Tibial nerve (tissue), 4 donors: Measurements from ENCODE around the gene PREP. TPM values are rescaled to one million over a fixed set of nuclear protein-coding genes. Genes with fewer than 3 reads are reported as not detected.
"Not testable (repeated sequence)": the region's sequence is repeated elsewhere in the genome, so short reads cannot be mapped to it uniquely, and the experiment has no call there.

Source experiments
- DNase-seq, 2 donors: peaks; one replicate each; pipeline ENCODE4 v3.0.0-alpha.2; 2019; ENCODE audit warnings: low spot score in 2 of 2
- H3K27ac ChIP-seq, 4 donors: fragments of 200-600 bp; sonication (generic) in 3 of 4; one replicate each; pipeline ENCODE4 v1.5.1; 2017 to 2019; ENCODE audit warnings: mild to moderate bottlenecking in 1 of 4
- H3K27me3 ChIP-seq, 2 donors: fragments of 200-600 bp; sonication (generic) in 1 of 2; one replicate each; pipeline versions ENCODE4 v1.5.1 to v1.6.0; 2017 to 2019
- H3K36me3 ChIP-seq, 3 donors: fragments of 200-600 bp; sonication (generic); one replicate each; pipeline ENCODE4 v1.5.1; 2018 to 2019
- H3K4me1 ChIP-seq, 4 donors: fragments of 200-600 bp; sonication (generic) in 3 of 4; one replicate each; pipeline ENCODE4 v1.5.1; 2017 to 2019
- H3K4me3 ChIP-seq, 4 donors: fragments of 200-600 bp; sonication (generic) in 3 of 4; one replicate each; pipeline ENCODE4 v1.5.1; 2017 to 2019; ENCODE audit warnings: mild to moderate bottlenecking in 1 of 4, moderate library complexity in 1 of 4
- H3K9me3 ChIP-seq, 4 donors: fragments of 200-600 bp; sonication (generic) in 3 of 4; one replicate each; pipeline ENCODE4 v1.5.1; 2017 to 2019
- EP300 ChIP-seq, 2 donors: sonication (generic); formaldehyde crosslinking; IDR thresholded peaks; one replicate each; pipeline ENCODE4 v1.6.1; 2017; ENCODE audit warnings: antibody characterized with exemption in 2 of 2, mild to moderate bottlenecking in 1 of 2
- POLR2A ChIP-seq, 2 donors: fragments of 450-650 bp; IDR thresholded peaks; one replicate each; pipeline ENCODE4 v1.6.1; 2017; ENCODE audit warnings: antibody characterized with exemption in 2 of 2, mild to moderate bottlenecking in 2 of 2, moderate library complexity in 2 of 2
- WGBS, 2 donors: methylation state at CpG; one replicate each; pipeline ENCODE4 v1.1.5; 2018; 5-methylcytosine and 5-hydroxymethylcytosine counted together
- total RNA-seq, 4 donors: library from RNA; depleted of rRNA; stranded (reverse); fragments of >200 nt; gene quantifications; one replicate each; pipeline ENCODE4 v1.1.0, GENCODE V29; 2016
- TF ChIP-seq, protein P1 (sequence below), 5 experiments: fragments of 200-600 bp in 3 of 5; fragments of 450-650 bp in 2 of 5; sonication (generic) in 3 of 5; IDR thresholded peaks; one replicate each; pipeline ENCODE4 v1.5.1; 2016 to 2019; ENCODE audit warnings: antibody characterized with exemption in 5 of 5, mild to moderate bottlenecking in 3 of 5, moderate library complexity in 2 of 5

PREP gene
- total RNA-seq, 4 donors from 2014 or later: 19.7 to 21.9 (median 21.6) TPM

DNA sequence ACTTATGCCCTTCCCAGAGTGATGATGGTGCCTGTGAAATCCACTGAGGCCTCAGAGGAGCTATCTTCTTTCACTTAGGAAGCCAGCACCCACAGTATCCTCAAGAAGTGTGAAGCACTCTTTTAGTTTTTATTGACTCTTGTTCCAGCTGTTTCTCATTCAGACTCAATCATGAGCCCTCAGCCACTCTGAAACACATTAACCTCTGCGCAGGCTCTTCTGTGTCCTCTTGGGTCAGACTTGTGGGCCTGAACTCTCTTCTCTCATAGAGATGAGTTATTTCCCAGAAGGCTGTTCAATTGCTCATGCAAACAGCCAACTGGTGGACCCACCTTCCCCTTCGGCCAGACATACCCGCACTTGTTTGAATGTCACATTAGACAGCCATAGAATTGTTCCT lies 27.8 kb upstream of the PREP start:
- no peak for DNase-seq
- Histone ChIP-seq H3K9me3 (no peaks in the 10 kb centered on the region), H3K4me3 (no peak overlapping the region), H3K27ac (no peak overlapping the region), H3K4me1 (peaks cover 0 to 24% (median 0%) of the 10 kb centered on the region in 4 donors), H3K27me3 (no peaks in the 10 kb centered on the region), H3K36me3 (no peaks in the 10 kb centered on the region)
- no peak for TF ChIP-seq POLR2A (IDR thresholded peaks at IDR 0.05)
- TF ChIP-seq EP300 (IDR thresholded peaks at IDR 0.05): no peak
- TF ChIP-seq, protein P1, sequence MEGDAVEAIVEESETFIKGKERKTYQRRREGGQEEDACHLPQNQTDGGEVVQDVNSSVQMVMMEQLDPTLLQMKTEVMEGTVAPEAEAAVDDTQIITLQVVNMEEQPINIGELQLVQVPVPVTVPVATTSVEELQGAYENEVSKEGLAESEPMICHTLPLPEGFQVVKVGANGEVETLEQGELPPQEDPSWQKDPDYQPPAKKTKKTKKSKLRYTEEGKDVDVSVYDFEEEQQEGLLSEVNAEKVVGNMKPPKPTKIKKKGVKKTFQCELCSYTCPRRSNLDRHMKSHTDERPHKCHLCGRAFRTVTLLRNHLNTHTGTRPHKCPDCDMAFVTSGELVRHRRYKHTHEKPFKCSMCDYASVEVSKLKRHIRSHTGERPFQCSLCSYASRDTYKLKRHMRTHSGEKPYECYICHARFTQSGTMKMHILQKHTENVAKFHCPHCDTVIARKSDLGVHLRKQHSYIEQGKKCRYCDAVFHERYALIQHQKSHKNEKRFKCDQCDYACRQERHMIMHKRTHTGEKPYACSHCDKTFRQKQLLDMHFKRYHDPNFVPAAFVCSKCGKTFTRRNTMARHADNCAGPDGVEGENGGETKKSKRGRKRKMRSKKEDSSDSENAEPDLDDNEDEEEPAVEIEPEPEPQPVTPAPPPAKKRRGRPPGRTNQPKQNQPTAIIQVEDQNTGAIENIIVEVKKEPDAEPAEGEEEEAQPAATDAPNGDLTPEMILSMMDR (IDR thresholded peaks at IDR 0.05): no peak
- 72 to 73% methylated on average over 3 of the region's 3 CpGs for WGBS, 2 donors

DNA sequence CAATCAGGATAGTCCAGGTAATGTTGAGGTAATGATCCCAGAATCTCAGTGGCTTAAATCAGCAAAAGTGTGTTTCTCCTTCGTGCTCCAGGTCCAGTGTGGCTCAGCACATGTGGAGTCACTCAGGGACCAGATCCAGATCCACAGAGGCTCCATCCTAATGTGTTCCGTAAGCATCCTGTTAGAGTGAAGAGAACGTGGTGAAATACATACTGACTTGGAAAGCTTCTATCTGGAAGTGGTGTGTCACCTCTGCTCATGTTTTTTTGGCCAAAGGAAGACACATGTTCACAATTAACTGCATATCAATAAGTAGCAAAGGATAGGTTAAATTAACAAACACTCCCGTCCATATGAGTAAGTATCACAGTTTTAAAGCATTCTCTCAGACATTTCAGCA lies 26.8 kb upstream of the PREP start:
- Histone ChIP-seq H3K36me3 (no peaks in the 10 kb centered on the region), H3K27ac (no peak overlapping the region), H3K27me3 (no peaks in the 10 kb centered on the region), H3K4me1 (peaks cover 0 to 24% (median 0%) of the 10 kb centered on the region in 4 donors), H3K9me3 (no peaks in the 10 kb centered on the region), H3K4me3 (no peak overlapping the region)
- WGBS, 2 donors: 80 to 82% methylated on average over 4 of the region's 4 CpGs
- TF ChIP-seq EP300 (IDR thresholded peaks at IDR 0.05): no peak
- TF ChIP-seq, protein P1 (IDR thresholded peaks at IDR 0.05): no peak
- no peak for TF ChIP-seq POLR2A (IDR thresholded peaks at IDR 0.05)
- no peak for DNase-seq

DNA sequence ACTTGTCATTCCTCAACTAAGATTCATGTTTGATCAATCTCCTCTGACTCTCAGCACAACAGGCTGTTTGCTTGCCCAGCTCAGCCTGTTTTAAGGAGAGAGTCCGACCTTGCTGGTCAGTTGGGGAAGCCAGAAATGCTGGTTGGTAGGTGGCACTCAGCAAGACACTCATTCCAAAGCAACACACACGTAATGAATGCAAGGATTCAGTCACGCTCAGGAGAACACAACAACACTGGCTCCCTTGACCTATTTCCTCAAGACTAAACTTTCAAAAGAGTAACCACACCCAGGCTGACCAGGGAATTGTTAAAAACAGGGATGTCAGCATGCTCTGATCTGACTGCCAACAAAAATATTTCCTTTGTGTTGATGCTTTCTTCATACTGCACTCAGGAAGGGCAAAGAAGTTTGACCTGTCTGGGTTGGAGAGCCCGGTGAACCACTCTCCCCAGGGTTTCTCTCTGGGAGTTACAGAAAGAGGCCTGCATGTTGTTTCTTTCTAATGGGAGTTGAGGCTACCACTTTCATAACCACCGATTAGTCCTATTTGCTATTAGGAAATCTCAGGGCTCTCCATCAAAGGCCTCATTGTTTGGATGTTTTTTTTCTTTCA lies 25.6 kb upstream of the PREP start:
- DNase-seq: peak; percentile 14 to 67
- no peaks in the 10 kb centered on the region for H3K36me3 ChIP-seq
- no peaks in the 10 kb centered on the region for H3K27me3 ChIP-seq
- H3K27ac ChIP-seq: peak overlapping the region in 2 of 4 donors; percentile 70 to 71
- no peaks in the 10 kb centered on the region for H3K9me3 ChIP-seq
- WGBS, 2 donors: 42 to 45% methylated on average over 5 of the region's 5 CpGs
- TF ChIP-seq, protein P1 (IDR thresholded peaks at IDR 0.05): no peak
- TF ChIP-seq EP300 (IDR thresholded peaks at IDR 0.05): peak in 1 of 2 donors; percentile 84
- H3K4me1 ChIP-seq: peaks cover 0 to 24% (median 0%) of the 10 kb centered on the region in 4 donors
- no peak overlapping the region for H3K4me3 ChIP-seq

DNA sequence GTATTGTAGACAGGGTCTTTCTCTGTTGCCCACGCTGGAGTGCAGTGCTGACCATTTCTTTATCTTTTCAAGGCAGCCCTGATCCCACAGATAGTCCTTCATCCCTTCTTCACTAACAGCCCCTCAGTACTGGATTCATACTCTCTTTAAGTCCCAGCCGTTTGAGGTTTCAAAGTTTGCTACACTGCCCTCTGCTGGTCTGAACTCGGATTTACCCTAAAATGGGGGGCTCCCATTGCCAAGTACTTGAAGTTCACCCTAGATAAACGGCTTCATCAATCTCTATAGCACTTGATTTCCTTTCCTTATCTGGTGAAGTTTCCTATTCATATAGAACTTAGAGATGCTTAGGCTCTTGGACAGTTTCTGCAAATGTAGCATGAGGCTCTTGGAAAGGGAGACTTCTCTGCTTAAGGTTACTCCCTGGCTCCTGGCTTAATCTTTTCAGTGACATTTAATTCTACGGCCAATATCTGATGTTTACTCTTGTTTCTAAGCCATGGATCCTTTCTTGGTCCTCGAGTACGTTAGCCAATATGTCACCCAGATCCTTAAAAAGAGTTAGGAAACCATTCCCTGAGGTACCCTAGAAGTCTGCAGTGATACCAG lies 21.4 kb upstream of the PREP start:
- Histone ChIP-seq H3K4me3 (no peak overlapping the region), H3K36me3 (no peaks in the 10 kb centered on the region), H3K9me3 (peaks cover 0 to 5% (median 0%) of the 10 kb centered on the region in 4 donors), H3K27me3 (no peaks in the 10 kb centered on the region), H3K4me1 (peaks cover 0 to 18% (median 0%) of the 10 kb centered on the region in 4 donors), H3K27ac (no peak overlapping the region)
- DNase-seq: peak; percentile 28 to 58
- TF ChIP-seq, protein P1 (IDR thresholded peaks at IDR 0.05): peak; percentile 52 to 64 (median 61)
- no peak for TF ChIP-seq POLR2A (IDR thresholded peaks at IDR 0.05)
- 23 to 28% methylated on average over 7 of the region's 7 CpGs for WGBS, 2 donors

DNA sequence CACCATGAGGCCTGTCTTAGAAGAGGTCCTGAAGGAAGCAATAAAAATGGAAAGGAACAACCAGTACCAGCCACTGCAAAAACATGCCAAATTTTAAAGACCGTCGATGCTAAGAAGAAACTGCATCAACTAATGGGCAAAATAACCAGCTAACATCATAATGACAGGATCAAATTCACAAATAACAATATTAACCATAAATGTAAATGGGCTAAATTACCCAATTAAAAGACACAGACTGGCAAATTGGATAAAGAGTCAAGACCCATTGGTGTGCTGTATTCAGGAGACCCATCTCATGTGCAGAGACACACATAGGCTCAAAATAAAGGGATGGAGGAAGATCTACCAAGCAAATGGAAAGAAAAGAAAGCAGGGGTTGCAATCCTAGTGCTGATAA lies 14.1 kb upstream of the PREP start:
- not testable (repeated sequence) for H3K27me3 ChIP-seq, DNase-seq, H3K4me3 ChIP-seq, H3K36me3 ChIP-seq, H3K4me1 ChIP-seq, H3K27ac ChIP-seq
- peaks cover 0 to 51% (median 1%) of the 10 kb centered on the region in 4 donors for H3K9me3 ChIP-seq
- WGBS, 2 donors: 94 to 100% methylated on average over 2 of the region's 2 CpGs
